Activated CD4-positive, alpha-beta T cell treated with anti-CD3 and anti-CD28 coated beads, Interleukin-10, Interleukin-2, amounts not matched to agents 100 ng/mL and 50 ng/mL, durations not matched to agents 16 hours and 8 hours (primary cell): Measurements from ENCODE around the gene NMT2.
A peak's percentile ranks its signal among the peaks of the same experiment; 100 is the strongest.

Source experiments
- DNase-seq: peaks from one replicate; pipeline ENCODE4 v3.0.0-alpha.2; 2020

The NMT2 gene

DNA sequence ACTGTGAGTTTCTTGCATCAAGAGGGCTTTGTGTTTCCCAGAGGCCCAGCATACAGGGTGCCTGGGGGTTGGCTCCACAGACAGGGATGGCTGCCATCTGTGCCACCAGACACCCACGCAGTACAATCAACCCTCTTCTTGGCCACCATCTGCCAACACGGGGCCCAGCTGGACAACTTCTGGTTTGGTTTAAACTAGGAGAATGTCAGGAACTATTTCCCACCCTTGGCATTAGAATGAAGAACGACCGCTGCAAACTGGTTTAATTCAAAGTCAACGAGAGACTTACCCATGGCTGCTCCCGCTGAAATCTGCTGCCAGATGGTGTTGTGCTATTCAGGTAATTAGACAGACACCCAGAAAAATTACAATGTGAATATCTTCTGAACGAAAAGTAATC, 27.8 kb downstream of the NMT2 start:
- DNase-seq = no peak

DNA sequence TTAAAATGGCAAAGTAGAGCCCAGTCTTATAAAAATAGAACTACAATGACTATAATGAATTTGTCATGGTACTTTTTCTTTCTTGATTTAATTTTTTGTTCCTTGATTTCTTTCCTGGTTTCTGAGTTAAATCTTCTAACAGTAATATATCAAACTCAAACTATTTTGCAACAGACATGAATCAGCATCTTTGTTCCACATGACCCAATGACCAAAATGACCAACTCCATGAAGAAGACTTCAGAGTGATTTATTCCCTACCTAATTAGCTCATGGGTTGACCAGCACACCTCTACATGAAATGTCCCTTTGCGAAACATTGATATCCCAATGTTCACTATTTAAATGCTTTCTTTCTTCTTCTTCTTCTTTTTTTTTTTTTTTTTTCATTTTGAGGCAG, 30.9 kb downstream of the NMT2 start:
- no peak for DNase-seq

DNA sequence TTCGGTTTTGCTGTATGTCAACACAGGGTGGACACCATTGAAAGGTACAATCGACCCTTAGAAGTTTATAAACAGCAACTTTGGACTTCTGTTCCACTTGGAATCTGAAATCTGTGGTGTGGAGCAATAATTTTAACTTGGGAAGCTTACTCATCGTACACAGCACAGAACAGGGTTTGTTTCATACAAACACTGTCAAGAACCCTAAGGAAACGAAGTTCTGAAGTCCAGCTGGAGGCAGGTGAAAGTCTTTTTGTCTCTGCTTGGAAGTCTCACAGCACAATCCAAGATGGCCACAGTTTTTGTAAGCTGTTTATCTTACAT, 31.5 kb downstream of the NMT2 start:
- DNase-seq = no peak

DNA sequence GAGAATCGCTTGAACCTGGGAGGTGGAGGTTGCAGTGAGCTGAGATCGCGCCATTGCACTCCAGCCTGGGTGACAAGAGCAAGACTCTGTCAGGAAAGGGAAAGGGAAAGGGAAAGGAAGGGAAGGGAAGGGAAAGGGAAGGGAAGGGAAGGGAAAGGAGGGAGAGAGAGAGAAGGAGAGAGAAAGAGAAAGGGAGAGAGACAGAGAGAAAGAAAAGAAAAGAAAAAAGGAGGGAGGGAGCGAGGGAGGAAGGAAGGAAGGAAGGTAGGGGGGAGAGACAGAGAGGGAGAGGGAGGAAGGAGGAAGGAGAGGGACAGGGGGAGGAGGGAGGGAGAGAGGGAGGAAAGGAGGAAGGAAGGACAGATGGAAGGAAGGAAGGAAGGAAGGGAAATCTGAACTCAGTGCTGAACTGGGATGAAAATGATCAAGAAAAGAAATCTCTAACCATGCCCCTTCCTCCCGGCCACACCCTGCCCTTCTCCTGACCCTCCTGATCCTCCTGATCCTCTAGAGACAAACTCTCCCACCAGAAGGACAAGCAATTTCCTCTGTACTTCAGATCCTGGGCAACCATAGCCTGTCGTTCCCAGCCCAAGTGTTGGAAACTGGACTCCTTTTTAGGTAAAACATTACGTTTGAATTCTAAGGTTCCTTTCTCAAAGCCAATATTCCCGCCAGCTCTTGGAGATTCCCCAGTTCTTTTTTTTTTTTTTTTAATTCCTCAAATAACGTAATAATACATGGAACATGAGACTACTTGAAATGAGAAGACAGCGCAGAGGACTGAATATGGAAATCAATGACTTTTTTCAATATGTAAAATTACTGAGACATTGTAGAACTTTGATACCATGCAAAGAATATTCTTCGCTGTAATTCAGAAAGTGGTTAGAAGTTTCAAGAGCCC, 32.1 kb downstream of the NMT2 start:
- no peak for DNase-seq

DNA sequence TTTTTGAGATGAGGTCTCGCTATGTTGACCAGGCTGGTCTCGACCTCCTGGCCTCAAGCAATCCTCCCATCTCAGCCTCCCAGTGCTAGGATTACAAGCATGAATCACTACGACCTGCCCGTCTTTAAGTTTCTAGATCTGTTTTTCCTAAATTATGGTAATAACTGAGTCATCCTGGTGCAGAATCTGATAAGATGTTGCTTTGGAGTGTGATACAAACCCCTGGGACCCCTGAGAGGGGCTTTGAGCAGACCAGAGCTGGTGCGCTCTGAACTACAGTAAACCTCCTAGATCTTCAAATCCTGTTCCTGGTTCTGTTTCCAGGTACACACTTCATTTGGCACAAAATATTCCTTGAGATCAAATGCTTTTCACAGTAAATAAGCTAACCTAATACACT, 37.2 kb downstream of the NMT2 start:
- DNase-seq = no peak

DNA sequence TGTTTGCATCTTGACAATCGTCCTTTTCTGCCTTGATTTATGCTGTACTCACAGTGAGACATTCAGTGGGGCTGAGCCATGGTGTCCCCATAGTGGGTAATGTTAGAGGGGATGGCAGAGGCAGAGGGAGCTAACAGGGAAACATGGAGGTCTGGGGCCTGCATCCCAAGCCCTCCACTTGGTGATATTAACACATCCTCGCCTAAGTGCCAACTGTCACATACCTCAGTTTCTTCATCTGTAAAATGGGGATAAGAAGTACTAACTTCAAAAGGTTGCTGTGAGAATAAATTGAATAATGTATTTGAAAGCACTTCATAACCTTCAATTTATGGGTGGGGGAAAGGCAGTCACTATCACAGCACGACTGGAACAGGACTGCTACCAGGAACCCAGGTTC, 43.6 kb downstream of the NMT2 start:
- no peak for DNase-seq

DNA sequence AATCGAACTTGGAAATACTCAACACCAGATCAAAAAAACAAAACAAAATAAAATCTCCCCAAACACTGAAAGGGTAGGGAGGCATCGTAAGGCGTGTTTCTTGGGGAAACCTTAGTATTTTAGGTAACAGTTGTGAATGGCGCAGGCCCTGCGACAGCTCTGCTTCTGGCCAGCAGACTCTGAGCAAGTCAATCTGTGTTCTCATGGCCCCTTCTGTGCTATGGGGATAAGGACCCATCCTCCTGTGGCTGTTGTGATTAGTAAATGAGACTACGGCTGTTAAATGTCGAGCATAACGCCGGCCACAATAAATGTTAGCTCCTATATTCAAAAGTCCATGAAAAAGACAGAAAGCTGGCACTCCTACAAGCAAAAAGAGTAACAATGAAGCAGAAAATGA, 44.3 kb downstream of the NMT2 start:
- no peak for DNase-seq

DNA sequence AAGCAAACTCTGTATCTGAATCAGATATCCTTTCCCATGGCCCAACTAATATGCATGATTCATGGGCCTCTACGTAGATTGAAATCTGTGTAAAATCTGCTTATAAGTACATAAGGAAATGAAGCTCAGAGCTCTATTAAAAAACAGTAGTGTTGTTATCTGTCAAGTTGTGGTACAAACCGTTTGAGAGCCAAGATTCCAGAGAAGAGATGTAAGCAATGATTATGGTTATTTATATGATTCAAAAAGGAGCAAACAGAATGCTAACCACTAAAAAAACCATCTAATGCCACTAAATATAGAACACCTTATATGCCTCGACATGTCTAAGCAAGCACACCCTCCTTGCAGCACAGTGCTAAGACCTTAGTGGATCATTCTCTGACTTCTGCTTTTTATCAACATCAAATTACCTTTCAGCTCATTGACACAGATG, 44.7 kb downstream of the NMT2 start:
- peak; percentile 77 for DNase-seq

DNA sequence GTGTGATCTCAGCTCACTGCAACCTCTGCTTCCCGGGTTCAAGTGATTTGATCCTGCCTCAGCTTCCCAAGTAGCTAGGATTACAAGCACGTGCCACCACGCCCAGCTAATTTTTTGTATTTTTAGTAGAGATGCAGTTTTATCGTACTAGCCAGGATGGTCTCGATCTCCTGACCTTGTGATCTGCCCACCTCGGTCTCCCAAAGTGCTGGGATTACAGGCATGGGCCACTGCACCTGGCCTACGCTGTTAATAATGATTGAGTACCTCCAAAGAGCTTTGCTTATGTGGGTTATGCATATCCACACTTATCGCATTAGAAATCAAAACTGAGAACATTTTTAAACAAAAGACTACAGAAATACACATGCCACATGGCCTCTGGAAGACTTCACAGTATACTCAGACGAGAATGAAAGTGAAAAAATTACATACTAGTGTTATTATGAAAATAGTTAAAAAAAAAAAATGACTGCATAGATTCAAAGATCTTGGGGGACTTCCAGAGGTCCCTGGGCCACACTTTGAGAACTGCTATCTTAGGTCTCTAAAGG, 45.9 kb downstream of the NMT2 start:
- peak; percentile 58 for DNase-seq

DNA sequence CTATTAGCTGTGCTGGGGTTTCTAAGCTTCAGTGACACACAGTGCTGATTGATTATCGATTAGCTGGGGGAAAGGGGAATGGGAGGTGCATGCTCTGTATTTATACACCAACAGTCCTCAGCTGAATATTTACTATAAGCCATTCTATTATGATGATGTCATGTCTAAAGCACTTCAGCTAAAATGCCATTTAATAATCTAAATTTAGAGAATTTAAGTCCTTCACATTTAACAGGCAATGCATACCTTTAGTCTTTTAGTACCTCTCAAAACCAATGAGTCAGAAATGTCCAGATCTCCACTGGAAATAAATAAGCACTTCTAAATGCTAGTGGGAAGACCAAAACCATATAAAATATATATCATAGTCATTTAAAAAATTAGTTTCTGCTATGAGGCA, 46.8 kb downstream of the NMT2 start:
- DNase-seq = no peak

DNA sequence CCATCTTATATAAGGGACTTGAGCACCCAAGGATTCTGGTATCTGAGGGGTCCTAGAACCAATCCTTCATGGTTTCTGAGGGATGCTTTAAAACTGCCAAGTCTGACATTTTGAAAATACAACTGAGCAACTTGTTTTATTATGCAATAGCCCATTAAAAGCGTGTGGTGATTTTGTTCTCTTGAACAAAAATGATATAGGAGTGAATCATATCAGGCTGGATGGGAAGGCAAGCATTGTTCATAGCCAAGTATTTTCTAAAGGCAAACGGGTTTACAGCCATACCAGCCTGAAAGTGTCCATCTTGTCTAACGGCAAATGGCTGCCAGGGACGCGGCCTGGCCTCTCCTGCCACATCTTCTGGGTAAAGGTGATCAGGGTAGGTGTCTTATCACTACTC, 48.0 kb downstream of the NMT2 start:
- no peak for DNase-seq

DNA sequence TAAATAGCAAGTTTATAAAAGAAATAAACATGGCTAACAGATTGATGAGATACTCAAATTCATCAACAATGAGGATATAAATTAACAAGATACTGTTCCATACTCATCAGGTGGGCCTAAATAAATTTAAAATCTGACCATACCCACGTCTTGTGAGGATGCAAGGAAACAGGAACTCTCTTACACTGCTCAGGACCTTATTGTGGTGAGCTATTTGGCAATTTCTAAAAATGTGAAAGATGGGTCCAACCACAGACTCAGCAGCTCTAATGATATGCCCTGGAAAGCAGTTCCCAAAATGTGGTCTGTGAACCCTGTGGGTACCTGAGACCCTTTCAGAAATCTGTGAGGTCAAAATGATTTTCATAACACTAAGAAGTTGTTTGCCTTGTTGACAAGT, 49.9 kb downstream of the NMT2 start:
- no peak for DNase-seq

DNA sequence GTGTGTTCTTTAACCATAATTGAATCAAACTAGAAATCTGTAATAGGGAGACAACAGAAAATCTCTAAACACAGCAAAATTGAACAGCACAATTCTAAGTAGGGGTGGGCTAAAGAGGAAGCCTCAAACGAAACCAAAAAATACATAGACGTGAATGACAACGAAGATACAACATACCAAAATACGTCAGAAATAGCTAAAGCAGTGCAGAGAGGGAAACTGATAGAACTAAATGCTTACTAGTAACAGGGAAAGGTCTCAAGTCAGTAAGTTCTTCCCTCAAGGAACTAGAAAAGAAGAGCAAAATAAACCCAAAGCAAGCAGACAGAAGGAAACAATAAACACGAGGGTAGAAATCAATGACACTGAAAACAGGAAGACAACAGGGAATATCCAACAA, 52.3 kb downstream of the NMT2 start:
- DNase-seq = no peak

DNA sequence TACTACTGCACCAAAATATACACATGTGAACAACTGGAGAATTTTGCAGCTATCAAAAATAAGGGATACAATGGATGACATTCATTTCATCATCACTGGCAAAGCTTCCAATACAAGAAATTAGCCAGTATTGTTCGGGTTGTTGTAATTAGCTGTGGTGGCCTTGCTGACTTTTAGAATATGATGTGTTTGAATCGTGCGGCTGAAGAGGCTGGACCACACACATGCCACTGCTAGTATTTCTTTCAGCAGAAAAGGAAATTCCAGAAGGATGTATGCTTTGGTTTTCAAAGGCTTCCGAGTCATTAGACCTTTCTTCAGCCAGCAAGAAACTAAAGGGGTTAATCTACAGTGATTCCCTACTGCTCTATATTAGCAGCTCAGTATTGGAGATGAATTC, 54.7 kb downstream of the NMT2 start:
- DNase-seq = no peak

DNA sequence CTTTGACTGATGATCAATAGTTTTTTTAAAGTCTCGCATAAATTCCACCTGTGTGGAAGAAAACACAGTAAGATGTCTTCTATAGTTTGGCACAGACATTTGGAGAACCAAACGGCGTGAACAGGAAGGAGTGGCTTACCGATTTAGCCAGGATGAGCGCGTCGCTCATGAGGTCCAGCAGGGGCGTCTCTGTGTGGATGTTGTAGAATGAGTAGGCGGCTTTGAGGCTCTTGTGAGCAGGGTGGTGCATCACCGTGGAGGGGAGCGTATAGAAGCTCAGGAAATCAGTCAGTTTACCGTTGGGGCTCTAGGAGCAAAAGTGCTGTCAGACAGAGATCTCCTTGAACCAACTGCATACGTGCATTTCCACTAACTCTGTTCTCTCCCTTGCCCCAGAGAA, 55.8 kb downstream of the NMT2 start:
- peak; percentile 26 for DNase-seq

DNA sequence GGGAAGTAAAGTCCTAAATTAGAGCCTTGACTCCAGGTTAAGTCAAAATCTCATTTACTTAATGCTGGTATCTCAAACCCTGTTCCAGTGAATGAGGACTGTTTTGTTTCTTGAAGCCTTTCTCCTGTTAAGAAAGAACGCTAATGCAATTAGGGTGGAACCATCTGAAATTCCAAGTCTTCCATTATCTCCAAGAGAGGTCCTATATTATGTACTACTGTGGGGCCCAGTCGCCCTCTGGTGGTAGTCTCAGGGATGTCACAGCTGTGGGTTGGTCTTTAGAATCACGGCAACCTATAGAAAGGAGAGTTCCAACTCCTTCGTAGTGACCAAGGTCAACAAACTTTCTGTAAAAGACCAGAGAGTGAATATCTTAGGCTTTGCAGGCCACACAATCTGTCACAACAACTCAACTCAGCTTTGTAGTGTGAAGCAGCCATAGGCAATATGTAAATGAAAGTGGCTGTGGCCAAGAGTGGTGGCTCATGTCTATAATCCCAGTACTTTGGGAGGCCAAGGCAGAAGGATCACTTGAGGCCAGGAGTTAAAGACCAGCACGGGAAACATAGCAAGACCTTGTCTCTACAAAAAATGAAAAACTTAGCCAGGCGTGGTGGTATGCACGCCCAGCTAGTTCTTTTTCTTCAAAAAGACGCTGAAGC, 62.0 kb downstream of the NMT2 start:
- DNase-seq = peak; percentile 66

DNA sequence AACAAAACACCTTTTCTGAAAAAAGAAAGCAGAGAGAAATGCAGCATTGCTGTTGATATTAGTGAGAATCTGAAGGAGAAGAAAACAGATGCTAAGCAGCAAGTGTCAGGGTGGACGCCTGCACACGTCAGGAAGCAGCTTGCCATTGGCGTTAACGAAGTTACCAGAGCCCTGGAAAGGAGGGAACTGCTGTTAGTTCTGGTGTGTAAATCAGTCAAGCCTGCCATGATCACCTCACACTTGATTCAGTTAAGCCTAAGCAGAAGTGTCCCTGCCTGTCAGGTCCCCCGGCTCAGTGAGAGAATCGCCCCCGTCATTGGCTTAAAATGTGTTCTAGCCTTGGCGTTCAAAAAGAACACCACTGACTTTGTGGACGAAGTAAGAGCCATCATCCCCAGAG, 65.0 kb downstream of the NMT2 start:
- no peak for DNase-seq

DNA sequence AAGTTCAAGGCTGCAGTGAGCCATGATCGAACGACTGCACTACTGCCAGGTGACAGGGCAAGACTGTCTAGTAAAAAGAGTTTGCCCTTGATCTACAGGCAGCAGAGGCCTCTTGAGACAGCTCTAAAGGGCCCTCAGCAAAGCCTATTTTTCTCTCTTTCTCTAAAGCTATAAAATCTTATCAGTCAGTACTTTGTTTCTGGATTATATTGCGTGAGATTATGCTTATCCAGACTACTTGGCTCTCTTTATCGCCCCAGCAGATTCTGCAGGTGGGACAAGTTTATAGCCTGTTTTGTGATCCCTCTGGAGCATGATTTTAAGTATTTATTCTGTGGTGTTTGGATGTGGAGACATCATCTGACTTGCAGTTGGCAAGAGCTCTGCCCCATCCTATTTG, 68.6 kb downstream of the NMT2 start:
- DNase-seq = no peak

DNA sequence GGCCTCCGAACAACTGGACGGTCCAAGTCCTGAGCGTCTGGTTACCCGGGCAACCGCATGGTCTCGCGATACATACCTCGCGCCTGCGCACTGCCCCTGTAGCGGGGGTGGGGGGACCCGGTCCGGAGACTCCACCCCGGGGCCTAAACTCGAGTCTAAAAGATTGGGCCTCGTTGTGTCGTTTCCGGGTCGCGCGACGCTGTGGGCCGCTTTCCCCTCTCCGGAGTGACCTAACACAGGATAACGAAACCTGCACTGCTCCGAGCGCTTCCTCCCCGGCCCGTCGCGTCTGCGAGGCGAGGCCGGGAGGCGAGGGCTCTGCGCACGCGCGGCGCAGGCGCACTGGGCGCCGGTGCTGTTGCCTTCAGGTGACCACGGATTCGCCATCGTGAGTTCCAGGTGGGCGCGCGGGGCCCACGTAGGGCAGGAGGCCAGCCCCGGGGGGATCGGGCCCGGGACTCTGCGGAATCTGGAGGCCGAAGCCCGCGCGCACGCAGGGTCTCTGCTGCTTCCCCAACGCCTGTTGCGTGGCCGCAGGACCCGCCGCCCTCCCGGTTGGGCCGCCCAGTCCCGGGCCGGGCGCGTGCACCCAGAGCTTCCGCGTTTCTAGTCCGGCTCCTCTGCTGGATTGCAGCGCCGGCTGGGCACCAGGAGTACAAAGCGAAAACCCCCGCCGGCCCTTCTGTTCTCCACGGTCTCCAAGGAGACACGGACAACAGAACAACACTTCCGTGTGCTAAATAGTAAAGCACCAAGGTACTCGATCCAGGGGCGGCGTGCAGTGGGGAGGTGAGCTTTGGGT, 71.3 kb downstream of the NMT2 start, which contains the start of gene RPP38:
TSS of gene RPP38 (plus strand) at position 345 of the 802 bp plus-strand sequence. CDS start 5,960 bp downstream, outside the sequence.
- peak; percentile 98 for DNase-seq

DNA sequence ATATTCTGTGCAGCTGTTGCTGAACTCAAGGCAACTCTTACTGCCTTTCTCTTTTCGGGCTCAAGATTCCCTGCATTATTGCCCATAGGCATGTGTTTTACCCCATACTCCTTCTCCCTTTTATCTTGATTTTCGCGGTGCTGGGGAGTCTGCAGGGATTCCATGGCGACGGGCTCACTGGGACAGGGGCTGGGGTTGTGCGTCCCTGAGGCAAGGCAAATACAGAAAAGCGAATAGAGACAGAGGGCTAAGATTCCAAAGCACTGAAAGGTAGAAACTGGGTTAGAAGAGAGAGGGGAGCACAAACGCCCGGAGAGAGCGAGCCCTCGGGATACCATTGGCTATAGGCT, 71.9 kb downstream of the NMT2 start:
- no peak for DNase-seq

DNA sequence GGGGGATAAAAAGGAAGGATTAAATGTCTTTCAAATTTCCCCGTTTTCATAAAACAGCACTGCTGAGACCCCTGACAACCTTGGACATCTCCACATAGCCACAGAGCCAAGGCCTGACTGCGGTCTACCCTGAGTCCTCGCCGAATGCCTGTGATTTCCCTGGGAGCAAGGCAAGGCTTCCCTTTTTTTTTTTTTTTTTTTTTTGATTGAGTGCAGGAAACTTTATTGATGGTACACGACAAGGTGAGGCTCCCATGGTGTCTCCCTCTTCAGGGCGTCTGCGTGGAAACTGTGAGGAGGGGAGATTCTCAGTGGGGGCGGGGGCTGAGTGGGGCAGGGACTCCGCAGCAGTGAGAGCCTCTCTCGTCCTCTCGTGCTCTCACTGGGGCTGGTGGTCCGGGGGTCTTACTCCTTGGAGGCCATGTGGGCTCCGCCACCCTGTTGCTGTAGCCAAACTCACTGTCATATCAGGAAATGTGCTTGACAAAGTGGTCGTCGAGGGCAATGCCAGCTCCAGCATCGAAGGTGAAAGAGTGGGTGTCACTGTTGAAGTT, 75.6 kb downstream of the NMT2 start:
- DNase-seq = no peak

DNA sequence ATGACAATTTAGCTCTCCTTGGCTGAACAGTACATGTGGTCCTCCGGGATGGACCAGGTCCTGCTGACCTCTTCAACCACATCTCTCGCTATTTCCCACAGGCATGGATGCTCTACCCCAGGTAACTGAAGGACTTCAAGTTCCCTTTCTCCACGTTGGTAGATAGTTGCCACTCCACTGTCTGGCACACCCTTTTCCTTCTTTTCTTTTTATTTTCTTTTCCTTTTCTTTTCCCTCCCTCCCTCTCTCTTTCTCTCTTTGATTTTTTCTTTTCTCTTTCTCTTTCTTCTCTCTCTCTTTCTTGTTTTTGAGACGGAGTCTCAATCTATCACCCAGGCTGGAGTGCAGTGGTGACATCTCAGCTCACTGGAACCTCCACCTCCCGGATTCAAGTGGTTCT, 77.1 kb downstream of the NMT2 start:
- DNase-seq = no peak
